Stimulated activated CD8-positive, alpha-beta memory T cell treated with anti-CD3 and anti-CD28 coated beads, Interleukin-7, amount 100 ng/mL, for 48 hours (primary cell): ENCODE results near the gene IFITM1.
"Not testable (repeated sequence)": the region's sequence is repeated elsewhere in the genome, so short reads cannot be mapped to it uniquely, and the experiment has no call there.

Experiments used
- DNase-seq, 2 donors: peaks; one replicate each; pipeline ENCODE4 v3.0.0-alpha.2; 2020; ENCODE audit warnings: low read depth in 1 of 2; ENCODE audit errors: extremely low read depth in 1 of 2

The IFITM1 gene

GRCh38 chr11:308740-309665 lies 4.8 kb upstream of the IFITM1 start:
- not testable (repeated sequence) for DNase-seq

DNA sequence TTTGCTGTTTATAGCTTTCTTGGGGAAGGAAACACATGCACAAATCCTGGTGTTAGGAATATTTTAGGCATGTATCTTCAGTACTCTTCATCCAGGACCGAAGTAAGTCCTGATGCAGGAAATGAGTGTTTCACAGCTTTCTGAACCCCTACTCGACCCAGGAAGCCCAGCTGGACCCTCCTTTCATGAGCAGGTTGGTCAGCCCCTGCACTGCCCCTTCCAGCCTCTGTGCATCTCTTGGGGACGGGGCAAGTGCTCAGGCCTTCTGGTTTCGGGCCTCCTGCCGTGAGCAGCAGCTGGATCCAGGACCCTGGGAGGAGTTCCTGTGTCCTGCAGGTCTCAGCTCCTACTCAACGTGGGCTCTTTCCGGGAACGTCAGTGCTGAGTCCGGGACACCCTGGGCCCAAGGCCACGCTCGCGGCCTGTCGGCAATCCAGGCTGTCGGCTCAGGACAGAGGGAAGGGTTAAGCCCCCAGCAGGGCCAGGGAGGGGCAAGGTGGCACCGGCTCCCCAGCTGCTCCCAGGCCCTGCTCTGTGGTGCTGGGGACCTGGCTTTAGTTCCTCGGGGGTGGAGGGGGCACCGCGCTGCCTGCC lies 3.8 kb upstream of the IFITM1 start:
- DNase-seq, result not testable (repeated sequence)

DNA sequence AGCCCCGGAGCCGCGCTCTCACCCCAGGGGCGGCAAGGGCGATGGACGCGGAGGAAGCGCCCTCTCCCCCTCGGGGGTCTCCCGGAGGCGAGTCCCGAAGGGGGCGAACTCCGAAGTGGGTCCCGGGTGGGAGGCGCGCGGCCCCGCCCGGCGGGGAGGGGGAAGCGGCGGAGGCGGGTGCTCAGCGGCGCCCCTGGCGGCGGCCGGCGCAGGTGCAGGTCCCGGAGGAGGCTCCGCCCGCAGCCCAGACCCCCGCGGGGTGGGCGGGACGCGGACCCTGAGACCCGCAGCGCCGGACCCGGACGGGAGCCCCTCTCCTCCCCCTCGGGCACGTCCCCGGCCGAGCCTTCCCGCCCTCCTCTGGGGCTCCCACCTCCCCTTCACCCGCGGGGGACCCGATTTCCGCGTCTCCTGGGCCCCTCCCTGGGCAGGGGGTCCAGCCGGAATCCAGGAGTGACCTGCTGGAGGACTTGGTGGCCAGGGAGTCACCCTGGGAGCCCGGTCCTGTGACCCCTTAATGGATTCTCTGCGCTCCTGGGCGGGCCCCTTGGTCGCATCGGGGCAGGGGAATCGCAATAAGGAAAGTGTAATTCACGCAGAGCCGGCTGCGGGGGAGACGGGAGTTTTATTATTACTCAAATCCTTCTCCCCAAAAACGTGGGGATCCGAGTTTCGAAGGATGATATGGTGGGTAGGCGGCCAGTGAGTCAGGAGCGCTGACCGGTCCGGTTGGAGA lies 2.7 kb upstream of the IFITM1 start:
- DNase-seq, result not testable (repeated sequence)

DNA sequence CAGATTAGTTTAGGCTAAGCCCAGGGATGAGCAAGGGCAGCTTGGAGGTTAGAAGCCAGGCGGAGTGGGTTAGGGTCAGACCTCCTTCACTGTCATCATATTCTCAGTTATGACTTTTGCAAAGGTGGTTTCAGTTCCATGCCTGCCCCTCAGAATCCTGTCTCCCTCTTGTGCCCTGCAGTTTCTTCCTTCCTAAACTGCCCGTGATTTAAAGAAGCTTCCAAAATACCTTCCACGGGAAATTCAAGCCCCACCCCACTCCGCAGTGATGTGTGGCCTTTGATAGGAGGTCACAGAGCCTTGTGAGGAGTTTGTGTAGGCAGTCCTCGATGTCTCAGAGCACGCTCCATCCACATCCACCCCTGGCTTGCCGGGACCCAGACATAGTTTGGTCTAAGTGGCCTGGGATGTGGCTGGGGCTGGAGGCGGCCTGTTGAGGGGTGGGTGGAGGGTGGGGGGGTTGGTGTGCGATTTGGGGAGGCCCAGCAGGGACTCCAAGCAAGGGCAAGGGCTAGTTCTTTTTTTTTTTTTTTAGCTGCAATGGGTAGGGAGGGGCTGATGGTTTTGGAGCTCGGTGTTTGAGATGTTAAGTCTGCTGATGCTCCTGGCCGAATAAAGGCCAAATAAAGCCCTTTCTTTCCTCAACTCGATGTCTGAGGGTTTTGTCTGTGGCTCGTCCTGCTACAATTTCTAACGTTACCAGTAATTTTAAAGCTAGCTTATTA lies 1.6 kb upstream of the IFITM1 start:
- no peak for DNase-seq

DNA sequence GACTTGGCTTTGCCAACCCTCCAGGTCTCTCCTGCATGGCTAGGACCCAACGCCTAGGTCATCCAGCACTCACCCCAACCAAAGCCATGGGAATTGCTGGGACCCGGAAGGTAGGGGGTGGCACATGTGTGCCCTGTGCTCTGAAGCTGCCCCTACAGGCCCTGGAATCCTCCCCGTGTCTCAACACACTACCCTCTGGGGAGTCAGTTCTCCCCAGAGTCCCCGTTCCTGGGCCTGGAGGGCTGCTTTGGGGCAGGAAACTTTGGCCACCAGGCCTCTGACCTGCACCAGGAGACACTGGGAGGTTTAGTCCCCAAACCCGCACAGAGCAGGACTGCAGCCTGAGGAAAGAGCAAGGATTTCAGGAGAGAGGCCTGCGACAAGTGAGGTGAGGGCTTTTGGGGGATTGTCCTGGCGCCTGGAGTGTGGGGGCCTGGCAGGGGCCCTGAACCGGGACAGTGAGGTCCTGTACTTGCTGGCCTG lies 495 bp upstream of the IFITM1 start:
- no peak for DNase-seq

DNA sequence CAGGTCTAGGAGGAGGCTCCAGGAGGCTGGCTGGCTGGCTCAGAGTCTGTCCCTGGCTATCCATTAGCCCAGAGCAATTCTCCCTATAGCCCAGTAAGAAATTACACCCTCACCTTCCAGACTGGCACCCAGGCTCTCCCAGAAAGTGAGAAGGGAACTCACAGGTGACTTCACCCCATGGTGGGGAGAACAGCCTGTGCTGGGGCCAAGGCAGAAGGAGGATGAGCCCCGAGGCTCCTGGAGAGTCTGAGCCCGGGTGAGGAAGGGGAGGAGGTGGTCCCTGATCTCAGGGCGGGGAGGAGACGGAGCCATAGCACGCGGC lies 675 bp downstream of the IFITM1 start:
- not testable (repeated sequence) for DNase-seq

DNA sequence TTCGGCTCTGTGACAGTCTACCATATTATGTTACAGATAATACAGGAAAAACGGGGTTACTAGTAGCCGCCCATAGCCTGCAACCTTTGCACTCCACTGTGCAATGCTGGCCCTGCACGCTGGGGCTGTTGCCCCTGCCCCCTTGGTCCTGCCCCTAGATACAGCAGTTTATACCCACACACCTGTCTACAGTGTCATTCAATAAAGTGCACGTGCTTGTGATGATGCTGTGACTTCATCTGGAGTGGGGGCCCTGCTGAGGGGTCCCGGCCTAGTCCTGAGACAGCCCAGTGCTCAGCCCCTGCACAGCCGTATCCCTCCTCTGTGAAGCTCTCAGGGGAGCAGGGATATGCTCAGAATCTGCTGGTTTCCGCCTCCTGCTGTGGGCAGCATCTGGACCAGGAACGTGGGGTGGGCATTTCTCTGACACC lies 1.2 kb downstream of the IFITM1 start:
- DNase-seq, result no peak

- no peak for DNase-seq
These were observed 1.7 kb downstream of the IFITM1 start for GRCh38 chr11:315516-315994.

DNA sequence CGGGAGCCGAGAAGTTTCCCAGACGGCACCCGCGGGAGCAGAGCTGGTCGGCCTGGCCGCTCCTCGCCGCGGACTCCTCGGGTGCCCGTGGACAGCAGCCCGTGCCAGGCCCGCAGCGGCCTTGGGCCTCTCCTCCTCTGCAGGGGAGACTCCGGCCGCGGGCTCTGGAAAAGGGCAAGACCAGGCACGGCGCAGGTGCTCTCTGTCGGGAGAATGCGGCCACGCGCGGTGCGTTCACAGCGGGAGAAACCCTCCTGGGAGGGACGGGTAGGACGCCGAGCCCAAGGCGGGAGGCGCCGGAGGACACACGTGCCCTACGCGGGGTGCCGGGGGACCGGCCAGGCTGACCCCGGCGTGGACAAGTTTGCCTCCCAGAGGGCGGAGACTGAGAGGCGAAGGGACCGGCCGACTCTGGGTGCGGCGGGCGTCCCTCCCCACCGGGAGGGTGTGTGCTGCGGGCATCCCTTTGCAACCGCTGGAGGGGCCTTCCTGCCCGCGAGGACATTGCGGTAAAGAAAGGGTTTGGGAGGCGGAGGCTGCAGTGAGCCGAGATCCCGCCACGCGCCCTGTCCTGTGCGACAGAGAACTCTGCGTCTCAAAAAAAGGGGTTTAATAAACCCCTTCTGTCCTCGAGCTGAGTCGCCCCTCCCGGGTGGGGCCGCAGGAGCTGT lies 2.3 kb downstream of the IFITM1 start:
- DNase-seq, result no peak

DNA sequence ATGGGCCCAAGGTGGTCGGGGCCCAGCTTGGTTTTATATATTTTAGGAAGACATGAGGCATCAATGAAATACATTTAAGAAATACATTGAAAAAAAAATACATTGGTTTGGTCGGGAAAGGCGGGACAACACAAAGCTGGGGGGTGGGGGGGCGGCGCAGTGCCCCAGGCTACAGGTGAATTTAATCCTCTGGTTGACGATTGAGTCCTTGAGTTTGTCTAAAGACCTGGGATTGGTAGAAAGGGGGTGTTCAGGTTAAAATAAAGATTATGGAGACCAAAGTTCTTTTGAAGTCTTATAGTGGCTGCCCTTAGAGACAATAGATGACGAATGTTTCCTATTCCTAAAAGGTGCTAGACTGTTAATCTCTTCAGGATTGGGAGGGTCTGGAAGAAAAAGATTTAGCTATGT lies 3.1 kb downstream of the IFITM1 start:
- DNase-seq, result no peak

- not testable (repeated sequence) for DNase-seq
These were observed 4.0 kb downstream of the IFITM1 start for GRCh38 chr11:317668-318404.

GRCh38 chr11:318405-319120 lies 4.7 kb downstream of the IFITM1 start:
- DNase-seq, result not testable (repeated sequence)

GRCh38 chr11:319121-319887 lies 5.5 kb downstream of the IFITM1 start:
- not testable (repeated sequence) for DNase-seq

GRCh38 chr11:319888-320273 lies 6.0 kb downstream of the IFITM1 start:
- not testable (repeated sequence) for DNase-seq

DNA sequence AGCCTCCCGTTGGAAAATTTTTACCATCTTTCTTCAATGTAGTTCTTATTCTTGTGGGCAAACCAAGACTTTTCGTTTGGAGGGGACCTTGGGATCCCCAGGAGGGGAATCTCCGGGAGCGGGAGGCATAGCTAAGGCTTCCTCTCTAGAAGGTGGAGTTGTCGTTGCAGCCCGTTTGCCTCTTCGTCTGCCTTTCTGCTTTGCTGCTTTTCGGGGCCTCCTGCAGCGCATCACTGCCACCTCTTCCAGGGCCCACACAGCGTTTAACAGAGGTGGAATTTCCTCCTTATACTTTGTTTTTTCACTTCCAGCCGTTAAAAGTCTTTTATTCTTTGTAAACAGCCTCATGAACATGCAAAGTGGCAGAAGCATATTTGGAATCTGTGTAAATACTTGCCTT lies 10.3 kb downstream of the IFITM1 start:
- DNase-seq, result no peak

- DNase-seq, result not testable (repeated sequence)
These were observed 11.0 kb downstream of the IFITM1 start for GRCh38 chr11:324593-325517.
